PC-9 (cell line): ENCODE results near the gene CFAP92.

Experiments
- CTCF ChIP-seq: fragments of 200-600 bp; sonication (generic); conservative IDR thresholded peaks from 2 replicates; pipeline ENCODE4 v1.6.1; 2017; ENCODE audit warnings: mixed run types, antibody characterized with exemption, mild to moderate bottlenecking, moderate library complexity
- EZH2 ChIP-seq: fragments of 200-600 bp; sonication (generic); IDR thresholded peaks from 2 replicates; pipeline ENCODE4 v1.8.0; 2017; ENCODE audit warnings: antibody characterized with exemption, low read depth

- TF ChIP-seq CTCF, result no peak
- TF ChIP-seq EZH2, result no peak
Measured at GRCh38 chr3:129017484-129017899, 23.6 kb upstream of the CFAP92 start.
